ENCODE measurements around the gene PAPSS1. TPM values are rescaled to one million over a fixed set of nuclear protein-coding genes. Genes with fewer than 3 reads are reported as not detected.

The PAPSS1 gene
- total RNA-seq, 4 donors from 2014 or later = 30.8 to 54.1 (median 36.0) TPM

- 27 to 42% methylated on average over 3 of the region's 3 CpGs for WGBS, 2 donors
- Histone ChIP-seq H3K27me3 (no peaks in the 10 kb centered on the region), H3K9me3 (no peaks in the 10 kb centered on the region), H3K27ac (no peak overlapping the region), H3K4me3 (no peak overlapping the region), H3K36me3 (peaks cover 0 to 18% (median 0%) of the 10 kb centered on the region in 3 donors), H3K4me1 (peaks cover 0 to 24% (median 0%) of the 10 kb centered on the region in 3 donors)
- TF ChIP-seq, protein P1, sequence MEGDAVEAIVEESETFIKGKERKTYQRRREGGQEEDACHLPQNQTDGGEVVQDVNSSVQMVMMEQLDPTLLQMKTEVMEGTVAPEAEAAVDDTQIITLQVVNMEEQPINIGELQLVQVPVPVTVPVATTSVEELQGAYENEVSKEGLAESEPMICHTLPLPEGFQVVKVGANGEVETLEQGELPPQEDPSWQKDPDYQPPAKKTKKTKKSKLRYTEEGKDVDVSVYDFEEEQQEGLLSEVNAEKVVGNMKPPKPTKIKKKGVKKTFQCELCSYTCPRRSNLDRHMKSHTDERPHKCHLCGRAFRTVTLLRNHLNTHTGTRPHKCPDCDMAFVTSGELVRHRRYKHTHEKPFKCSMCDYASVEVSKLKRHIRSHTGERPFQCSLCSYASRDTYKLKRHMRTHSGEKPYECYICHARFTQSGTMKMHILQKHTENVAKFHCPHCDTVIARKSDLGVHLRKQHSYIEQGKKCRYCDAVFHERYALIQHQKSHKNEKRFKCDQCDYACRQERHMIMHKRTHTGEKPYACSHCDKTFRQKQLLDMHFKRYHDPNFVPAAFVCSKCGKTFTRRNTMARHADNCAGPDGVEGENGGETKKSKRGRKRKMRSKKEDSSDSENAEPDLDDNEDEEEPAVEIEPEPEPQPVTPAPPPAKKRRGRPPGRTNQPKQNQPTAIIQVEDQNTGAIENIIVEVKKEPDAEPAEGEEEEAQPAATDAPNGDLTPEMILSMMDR (IDR thresholded peaks at IDR 0.05) = no peak
- TF ChIP-seq POLR2A (IDR thresholded peaks at IDR 0.05) = no peak
- intact Hi-C loops (cut with DNase I) = no loop called here
- DNase-seq = no peak
Observed at GRCh38 chr4:107629318-107629717, 90.7 kb downstream of the PAPSS1 start.

DNA sequence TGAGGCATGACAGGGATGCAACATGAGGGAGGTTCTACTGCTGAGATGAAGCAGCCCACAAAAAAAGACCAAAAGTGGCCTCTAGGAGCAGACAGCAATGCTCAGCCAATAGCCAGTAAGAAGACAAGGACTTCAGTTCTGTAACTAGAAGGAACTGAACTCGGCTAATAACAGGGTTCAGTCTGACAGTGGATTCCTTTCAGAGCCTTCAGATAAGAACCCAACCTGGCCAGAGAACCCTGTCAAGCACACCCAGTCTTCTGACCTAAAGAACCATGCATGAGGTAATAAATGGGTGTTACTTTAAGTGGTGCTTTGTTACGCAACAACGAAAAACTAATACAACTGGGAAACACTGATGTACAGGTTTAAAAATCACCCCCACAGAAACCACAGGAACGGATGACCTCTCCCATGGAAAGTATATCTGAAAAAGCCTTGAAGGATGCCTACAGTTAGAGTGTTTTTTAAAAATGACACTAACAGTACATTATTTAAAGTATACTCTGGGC lies 94.6 kb downstream of the PAPSS1 start:
- WGBS, 2 donors = 97 to 100% methylated on average over 4 of the region's 4 CpGs
- peaks cover 0 to 17% (median 0%) of the 10 kb centered on the region in 3 donors for H3K4me1 ChIP-seq
- intact Hi-C loops (cut with DNase I) = no loop called here
- H3K27ac ChIP-seq = no peak overlapping the region
- H3K27me3 ChIP-seq = no peaks in the 10 kb centered on the region
- H3K4me3 ChIP-seq = no peak overlapping the region
- H3K36me3 ChIP-seq = peaks cover 0 to 24% (median 0%) of the 10 kb centered on the region in 3 donors
- no peaks in the 10 kb centered on the region for H3K9me3 ChIP-seq
- no peak for DNase-seq
- TF ChIP-seq POLR2A (IDR thresholded peaks at IDR 0.05) = no peak

DNA sequence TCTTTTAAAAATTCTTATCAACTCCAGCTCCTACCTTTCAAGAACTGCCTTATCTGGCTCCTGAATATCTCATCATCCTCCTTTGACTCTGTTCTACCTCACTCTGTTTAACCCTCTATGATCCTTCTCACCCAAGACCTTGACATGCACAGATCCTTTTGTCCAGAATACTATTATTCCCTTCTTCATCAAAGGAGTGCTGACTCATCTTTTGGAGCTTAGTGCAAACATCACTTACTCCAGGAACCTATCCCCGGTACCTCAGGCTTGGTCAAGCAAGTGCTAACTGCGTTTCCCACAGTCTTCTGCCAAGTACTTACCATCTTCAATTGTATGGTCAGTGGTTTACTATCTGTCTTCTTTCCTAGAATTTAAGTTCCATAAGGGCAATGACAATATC lies 96.0 kb downstream of the PAPSS1 start:
- H3K4me3 ChIP-seq = no peak overlapping the region
- H3K27ac ChIP-seq = no peak overlapping the region
- no peaks in the 10 kb centered on the region for H3K9me3 ChIP-seq
- intact Hi-C loops (cut with DNase I) = no loop called here
- peaks cover 0 to 18% (median 0%) of the 10 kb centered on the region in 3 donors for H3K36me3 ChIP-seq
- 71 to 79% methylated on average over 2 of the region's 2 CpGs for WGBS, 2 donors
- peaks cover 0 to 9% (median 0%) of the 10 kb centered on the region in 3 donors for H3K4me1 ChIP-seq
- DNase-seq = no peak
- TF ChIP-seq, protein P1 (IDR thresholded peaks at IDR 0.05) = no peak
- TF ChIP-seq POLR2A (IDR thresholded peaks at IDR 0.05) = no peak
- H3K27me3 ChIP-seq = no peaks in the 10 kb centered on the region

DNA sequence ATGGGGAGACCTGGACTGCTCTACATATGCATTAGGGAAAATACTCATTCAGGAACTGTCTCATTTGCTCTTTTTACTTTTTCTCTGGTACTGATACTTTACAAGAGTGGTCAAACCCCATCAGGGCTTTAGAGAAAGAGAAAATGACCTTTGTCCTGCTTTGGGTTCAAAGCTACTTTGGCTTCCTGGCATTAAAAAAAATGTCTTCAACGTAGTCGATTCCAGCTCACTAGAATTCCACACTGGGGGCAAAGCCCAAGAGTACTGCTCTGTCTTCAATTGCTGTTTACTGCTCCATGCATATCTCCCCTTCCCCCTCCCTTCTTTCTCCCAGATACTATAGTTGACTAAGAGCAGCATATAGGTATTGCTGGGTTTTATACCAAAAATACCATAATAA lies 98.0 kb downstream of the PAPSS1 start:
- Histone ChIP-seq H3K27ac (no peak overlapping the region), H3K4me1 (peaks cover 0 to under 1% (median 0%) of the 10 kb centered on the region in 3 donors), H3K27me3 (no peaks in the 10 kb centered on the region), H3K4me3 (no peak overlapping the region), H3K9me3 (no peaks in the 10 kb centered on the region), H3K36me3 (peaks cover 0 to 18% (median 0%) of the 10 kb centered on the region in 3 donors)
- intact Hi-C loops (cut with DNase I) = no loop called here
- TF ChIP-seq, protein P1 (IDR thresholded peaks at IDR 0.05) = no peak
- TF ChIP-seq POLR2A (IDR thresholded peaks at IDR 0.05) = no peak
- 80 to 94% methylated on average over 2 of the region's 2 CpGs for WGBS, 2 donors
- DNase-seq = no peak

DNA sequence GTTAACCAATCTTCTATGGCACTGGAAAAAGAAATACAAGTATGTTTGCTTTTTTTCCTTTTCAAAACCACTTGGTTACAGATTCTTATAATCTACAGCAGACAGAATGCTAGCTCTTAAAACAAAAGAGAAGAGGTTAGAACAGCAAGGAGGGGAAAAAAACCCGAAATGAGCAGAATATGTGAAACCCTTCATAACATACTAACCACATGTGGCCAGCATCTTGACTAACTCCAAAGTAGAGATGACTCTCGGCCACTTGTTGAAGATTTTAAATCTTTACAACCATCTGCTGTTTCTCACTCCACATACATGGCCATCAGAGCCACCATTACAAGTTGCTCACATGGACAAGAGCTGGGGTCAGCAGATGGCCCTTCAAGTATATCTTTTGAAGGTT lies 100.3 kb downstream of the PAPSS1 start:
- intact Hi-C loops (cut with DNase I) = no loop called here
- 80 to 96% methylated on average over 2 of the region's 2 CpGs for WGBS, 2 donors
- Histone ChIP-seq H3K27ac (no peak overlapping the region), H3K36me3 (peaks cover 0 to 18% (median 0%) of the 10 kb centered on the region in 3 donors), H3K4me1 (no peaks in the 10 kb centered on the region), H3K4me3 (no peak overlapping the region), H3K27me3 (no peaks in the 10 kb centered on the region), H3K9me3 (no peaks in the 10 kb centered on the region)
- no peak for DNase-seq
- TF ChIP-seq, protein P1 (IDR thresholded peaks at IDR 0.05) = no peak
- TF ChIP-seq POLR2A (IDR thresholded peaks at IDR 0.05) = no peak

DNA sequence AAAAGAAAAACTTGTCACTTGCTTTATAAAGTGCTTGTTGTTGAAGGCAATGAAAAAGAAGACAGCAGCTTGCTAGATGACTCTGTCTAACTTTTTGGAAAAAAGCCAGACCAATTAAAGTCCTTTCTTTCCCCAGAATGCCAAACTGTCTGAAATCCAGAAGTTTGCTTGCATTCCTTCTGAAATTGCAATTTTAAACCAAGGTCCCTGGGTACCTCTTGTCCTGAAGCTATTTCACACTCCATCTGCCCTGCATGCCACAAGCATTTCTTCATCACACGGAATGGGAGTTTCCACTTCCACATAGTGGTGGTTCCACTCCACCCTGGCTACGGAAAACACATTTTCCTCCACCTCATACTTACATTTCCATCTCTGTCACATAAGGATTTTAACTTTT lies 101.0 kb downstream of the PAPSS1 start:
- H3K27me3 ChIP-seq = no peaks in the 10 kb centered on the region
- peaks cover 0 to 19% (median 0%) of the 10 kb centered on the region in 3 donors for H3K36me3 ChIP-seq
- intact Hi-C loops (cut with DNase I) = no loop called here
- no peak for DNase-seq
- 51 to 80% methylated on average over 2 of the region's 2 CpGs for WGBS, 2 donors
- H3K9me3 ChIP-seq = no peaks in the 10 kb centered on the region
- TF ChIP-seq, protein P1 (IDR thresholded peaks at IDR 0.05) = no peak
- no peak for TF ChIP-seq POLR2A (IDR thresholded peaks at IDR 0.05)
- H3K4me1 ChIP-seq = no peaks in the 10 kb centered on the region
- no peak overlapping the region for H3K27ac ChIP-seq
- no peak overlapping the region for H3K4me3 ChIP-seq

All from esophagus squamous epithelium (tissue), 5 donors.